GM23338 (cell line): Measurements from ENCODE around the gene PHLDB1. TPM values are rescaled to one million over a fixed set of nuclear protein-coding genes. Genes with fewer than 3 reads are reported as not detected.
"Not testable (repeated sequence)": the region's sequence is repeated elsewhere in the genome, so short reads cannot be mapped to it uniquely, and the experiment has no call there.

ENCODE experiments used
- ATAC-seq: fragments of 200-7000 bp; cut with Tn5 transposase; 3 replicates; pipeline ENCODE4 v1.9.1; 2020
- DNase-seq: peaks from one replicate; pipeline ENCODE4 v3.0.0-alpha.2; 2015; ENCODE audit warnings: low spot score
- H2AFZ ChIP-seq: fragments of 200-600 bp; sonication (generic); 2 replicates; pipeline ENCODE4 v1.8.0; 2016; ENCODE audit warnings: antibody characterized with exemption, mild to moderate bottlenecking, moderate library complexity
- H3F3A ChIP-seq: fragments of 200-600 bp; sonication (generic); replicated peaks from 2 replicates; pipeline ENCODE4 v1.8.0; 2017; ENCODE audit warnings: antibody characterized with exemption, mixed run types, low read depth
- H3K27ac ChIP-seq: fragments of 200-600 bp; sonication (generic); 2 replicates; pipeline ENCODE4 v1.6.1; 2016; ENCODE audit warnings: low read depth
- H3K27me3 ChIP-seq: fragments of 200-600 bp; sonication (generic); 2 replicates; pipeline ENCODE4 v1.8.0; 2016; ENCODE audit warnings: mild to moderate bottlenecking, mixed run types, moderate library complexity; ENCODE audit not compliant: insufficient read depth
- H3K36me3 ChIP-seq: fragments of 200-600 bp; sonication (generic); 2 replicates; pipeline ENCODE4 v1.8.0; 2016; ENCODE audit warnings: mild to moderate bottlenecking; ENCODE audit not compliant: insufficient read depth
- H3K4me1 ChIP-seq: fragments of 200-600 bp; sonication (generic); 2 replicates; pipeline ENCODE4 v1.8.0; 2016; ENCODE audit warnings: mild to moderate bottlenecking, moderate library complexity; ENCODE audit not compliant: insufficient read depth
- H3K4me2 ChIP-seq: fragments of 200-600 bp; sonication (generic); 2 replicates; pipeline ENCODE4 v1.7.1; 2017; ENCODE audit warnings: mixed run types
- H3K4me3 ChIP-seq: fragments of 200-600 bp; sonication (generic); 2 replicates; pipeline ENCODE4 v1.6.1; 2016; ENCODE audit warnings: mixed run types
- H3K79me2 ChIP-seq: fragments of 200-600 bp; sonication (generic); replicated peaks from 2 replicates; pipeline ENCODE4 v1.8.0; 2017; ENCODE audit warnings: mild to moderate bottlenecking; ENCODE audit not compliant: insufficient read depth
- H3K9me2 ChIP-seq: fragments of 200-600 bp; sonication (generic); 2 replicates; pipeline ENCODE4 v1.8.0; 2017; ENCODE audit not compliant: insufficient read depth
- H4K20me1 ChIP-seq: fragments of 200-600 bp; sonication (generic); replicated peaks from 2 replicates; pipeline ENCODE4 v1.8.0; 2017; ENCODE audit warnings: mild to moderate bottlenecking; ENCODE audit not compliant: insufficient read depth
- H3K27ac Mint-ChIP-seq: 2 replicates; pipeline ENCODE4 v1.8.0; 2020; ENCODE audit warnings: inconsistent platforms, mild to moderate bottlenecking, moderate library complexity, mixed read lengths
- H3K27me3 Mint-ChIP-seq: 3 replicates; pipeline ENCODE4 v1.8.0; 2022; ENCODE audit warnings: low read depth, mild to moderate bottlenecking, moderate library complexity, mixed read lengths, inconsistent platforms; ENCODE audit not compliant: insufficient read depth, poor library complexity
- H3K36me3 Mint-ChIP-seq: 3 replicates; pipeline ENCODE4 v1.8.0; 2021; ENCODE audit warnings: low read depth, mild to moderate bottlenecking, inconsistent platforms, moderate library complexity, mixed read lengths
- H3K4me1 Mint-ChIP-seq: 3 replicates; pipeline ENCODE4 v1.8.0; 2020; ENCODE audit warnings: mild to moderate bottlenecking, inconsistent platforms, mixed read lengths
- H3K4me3 Mint-ChIP-seq: 3 replicates; pipeline ENCODE4 v1.8.0; 2021; ENCODE audit warnings: moderate library complexity, mild to moderate bottlenecking, inconsistent platforms, mixed read lengths
- H3K9me3 Mint-ChIP-seq: 3 replicates; pipeline ENCODE4 v1.8.0; 2020; ENCODE audit warnings: moderate library complexity, mild to moderate bottlenecking, inconsistent platforms, mixed read lengths
- CREB1 ChIP-seq: fragments of 250-450 bp; sonication (Bioruptor Pico); IDR thresholded peaks from 2 replicates; pipeline ENCODE4 v1.5.0; 2020; ENCODE audit warnings: low read depth, mild to moderate bottlenecking, moderate library complexity
- CTCF ChIP-seq, 2 experiments: fragments of 200-600 bp in 1 of 2; sonication (generic) in 1 of 2; conservative IDR thresholded peaks; 2 replicates each; pipeline versions ENCODE4 v1.5.1 to v1.6.1; 2016 to 2017; ENCODE audit warnings: antibody characterized with exemption in 2 of 2, low read depth in 2 of 2, mild to moderate bottlenecking in 2 of 2, moderate library complexity in 1 of 2
- ETS1 ChIP-seq: IDR thresholded peaks from 2 replicates; pipeline ENCODE4 v1.6.1; 2016; ENCODE audit warnings: antibody characterized with exemption
- EZH2 ChIP-seq: fragments of 200-600 bp; sonication (generic); IDR thresholded peaks from one replicate; pipeline ENCODE4 v1.8.0; 2017; ENCODE audit warnings: antibody characterized with exemption, mild to moderate bottlenecking, low read depth; ENCODE audit not compliant: unreplicated experiment
- EZH2phosphoT487 ChIP-seq: fragments of 200-600 bp; sonication (generic); IDR thresholded peaks from one replicate; pipeline ENCODE4 v1.8.1; 2018; ENCODE audit warnings: antibody characterized with exemption; ENCODE audit not compliant: unreplicated experiment
- JUNB ChIP-seq: IDR thresholded peaks from one replicate; pipeline ENCODE4 v1.6.1; 2016; ENCODE audit warnings: antibody characterized with exemption; ENCODE audit not compliant: unreplicated experiment
- NANOG ChIP-seq: IDR thresholded peaks from 2 replicates; pipeline ENCODE4 v1.6.1; 2016; ENCODE audit warnings: antibody characterized with exemption, borderline replicate concordance
- POLR2AphosphoS5 ChIP-seq: IDR thresholded peaks from 2 replicates; pipeline ENCODE4 v1.6.1; 2016; ENCODE audit warnings: antibody characterized with exemption, low read depth
- REST ChIP-seq: IDR thresholded peaks from one replicate; pipeline ENCODE4 v1.6.1; 2018; ENCODE audit warnings: antibody characterized with exemption; ENCODE audit not compliant: unreplicated experiment
- STAT1 ChIP-seq: IDR thresholded peaks from one replicate; pipeline ENCODE4 v1.6.1; 2016; ENCODE audit warnings: antibody characterized with exemption; ENCODE audit not compliant: unreplicated experiment
- polyA plus RNA-seq: library from polyadenylated mRNA; unstranded; fragments of >200 nt; fragmentation: Nextera tagmentation; extraction: Ambion mirVana; gene quantifications from 2 replicates; pipeline ENCODE4 v1.2.1, GENCODE V29; 2016
- total RNA-seq: library from RNA; depleted of rRNA; stranded (reverse); fragments of >200 nt; shearing (Covaris generic); gene quantifications from 2 replicates; pipeline ENCODE4 v1.2.3, GENCODE V29; 2014

The PHLDB1 gene
- total and polyA plus RNA-seq, 2 experiments from 2014 or later: 46.0 to 85.2 TPM

GRCh38 chr11:118677977-118678376 is 70.6 kb downstream of the PHLDB1 start (continued):
- TF ChIP-seq CTCF (conservative IDR thresholded peaks at IDR 0.05; ENCODE audit: low read depth in 2 of 2) (no peak), CREB1 (CRISPR knock-in tag) (no peak), EZH2 (no peak), NANOG (no peak), EZH2phosphoT487 (no peak), ETS1 (no peak)

- H3K36me3 ChIP-seq, H3K27me3 ChIP-seq, H3K27me3 Mint-ChIP-seq, H3K36me3 Mint-ChIP-seq, H3K27ac Mint-ChIP-seq, H4K20me1 ChIP-seq, H3K4me3 Mint-ChIP-seq, H3K4me1 ChIP-seq, H3K79me2 ChIP-seq, H3K9me2 ChIP-seq, H3K4me1 Mint-ChIP-seq, H3K4me3 ChIP-seq, H3K27ac ChIP-seq, H3F3A ChIP-seq, H3K4me2 ChIP-seq: not testable (repeated sequence)
- TF ChIP-seq CTCF (conservative IDR thresholded peaks at IDR 0.05; ENCODE audit: low read depth in 2 of 2): peak; percentile 58 to 78
- H3K9me3 Mint-ChIP-seq: peaks cover 28% of the 10 kb centered on the region
- ATAC-seq: peak; percentile 100
- DNase-seq: peak; percentile 91
- peak overlapping the region; percentile 80 for H2AFZ ChIP-seq
Observed at GRCh38 chr11:118678908-118679307, 71.5 kb downstream of the PHLDB1 start.

GRCh38 chr11:118679483-118679882 is 72.1 kb downstream of the PHLDB1 start, which contains the start of gene TREH:
Gene TREH (minus strand): TSS chr11:118679650. CDS start chr11:118679627, 23 bp downstream.
- Histone ChIP-seq H3K4me1 (no peaks in the 10 kb centered on the region), H3K9me2 (no peaks in the 10 kb centered on the region), H3K27me3 (no peaks in the 10 kb centered on the region), H4K20me1 (no peaks in the 10 kb centered on the region), H3F3A (no peaks in the 10 kb centered on the region), H3K4me3 (no peak within 1 kb of the TSS), H3K4me2 (no peak within 1 kb of the TSS), H3K36me3 (no peaks in the 10 kb centered on the region; the same call in 1 of the 2 replicates), H2AFZ (peak within 1 kb of the TSS; percentile 80), H3K27ac (no peak within 1 kb of the TSS), H3K79me2 (no peaks in the 10 kb centered on the region)
- ATAC-seq: peak; percentile 35
- H3K9me3 Mint-ChIP-seq: peaks cover 28% of the 10 kb centered on the region
- peaks cover 7% of the 10 kb centered on the region for H3K4me1 Mint-ChIP-seq
- peaks cover 9% of the 10 kb centered on the region for H3K27me3 Mint-ChIP-seq
- H3K4me3 Mint-ChIP-seq: no peak within 1 kb of the TSS
- H3K27ac Mint-ChIP-seq: no peak within 1 kb of the TSS
- H3K36me3 Mint-ChIP-seq: peaks cover 4% of the 10 kb centered on the region; the same call in 2 of the 3 replicates
- DNase-seq: no peak
- TF ChIP-seq CTCF (conservative IDR thresholded peaks at IDR 0.05; ENCODE audit: low read depth in 2 of 2) (no peak), REST (no peak), CREB1 (CRISPR knock-in tag) (no peak), ETS1 (no peak), NANOG (no peak), JUNB (no peak), POLR2AphosphoS5 (no peak), STAT1 (no peak), EZH2 (no peak)
